Right hindlimb (tissue), 1 donor: Measurements from ENCODE around the gene AGXT.

Source experiments
- DNase-seq: peaks from one replicate; pipeline ENCODE4 v3.0.0-alpha.2; 2018

The AGXT gene

DNA sequence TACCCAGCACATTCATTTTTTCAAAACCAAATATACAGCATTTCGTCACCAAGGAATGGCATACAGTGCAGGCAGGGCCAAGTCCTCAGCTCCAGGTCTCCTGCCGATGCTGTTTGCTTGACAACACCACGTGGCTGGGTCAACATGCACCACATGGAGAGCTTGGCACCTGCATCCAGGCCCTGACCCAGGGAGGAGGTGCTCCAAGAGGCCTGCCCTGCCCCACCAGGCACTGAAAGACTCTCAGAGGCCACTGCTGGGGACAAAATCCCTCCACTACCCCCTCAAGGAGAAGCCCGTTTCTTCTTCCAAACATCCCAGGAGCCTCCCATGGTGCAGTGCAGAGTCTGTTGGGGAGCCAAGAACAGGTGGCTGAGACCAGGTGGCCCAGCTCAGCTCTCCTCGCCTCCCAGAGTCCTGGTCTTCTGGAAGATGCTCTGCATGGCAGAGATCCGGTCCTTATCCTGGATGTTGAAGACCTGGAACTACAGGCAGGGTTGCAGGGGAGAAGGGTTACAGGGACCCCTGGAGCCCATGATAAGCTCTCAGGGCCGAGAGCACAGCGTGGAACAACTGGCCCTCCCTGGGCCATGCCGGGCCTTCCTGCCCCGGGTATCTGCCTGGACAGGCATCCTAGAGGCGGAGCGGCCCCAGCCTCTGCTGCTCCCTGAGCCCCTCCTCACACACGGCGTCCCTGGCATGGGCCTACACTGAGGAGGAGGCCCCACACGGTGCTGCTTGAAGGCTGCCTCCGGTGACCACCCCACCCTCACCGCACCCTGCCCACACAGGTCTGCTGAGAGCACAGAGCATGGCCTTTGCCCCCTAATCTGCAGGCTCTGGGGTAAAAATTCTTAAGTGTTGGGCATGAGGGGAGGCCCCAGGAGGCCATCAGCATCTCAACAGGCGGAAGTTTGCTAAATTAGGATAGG lies 18.3 kb downstream of the AGXT start:
- DNase-seq, result no peak

- DNase-seq, result no peak
Measured at GRCh38 chr2:240887631-240888030, 19.0 kb downstream of the AGXT start.

GRCh38 chr2:240888130-240888889 lies 19.7 kb downstream of the AGXT start:
- no peak for DNase-seq

- DNase-seq, result no peak
Measured at GRCh38 chr2:240888890-240889573, 20.4 kb downstream of the AGXT start.

DNA sequence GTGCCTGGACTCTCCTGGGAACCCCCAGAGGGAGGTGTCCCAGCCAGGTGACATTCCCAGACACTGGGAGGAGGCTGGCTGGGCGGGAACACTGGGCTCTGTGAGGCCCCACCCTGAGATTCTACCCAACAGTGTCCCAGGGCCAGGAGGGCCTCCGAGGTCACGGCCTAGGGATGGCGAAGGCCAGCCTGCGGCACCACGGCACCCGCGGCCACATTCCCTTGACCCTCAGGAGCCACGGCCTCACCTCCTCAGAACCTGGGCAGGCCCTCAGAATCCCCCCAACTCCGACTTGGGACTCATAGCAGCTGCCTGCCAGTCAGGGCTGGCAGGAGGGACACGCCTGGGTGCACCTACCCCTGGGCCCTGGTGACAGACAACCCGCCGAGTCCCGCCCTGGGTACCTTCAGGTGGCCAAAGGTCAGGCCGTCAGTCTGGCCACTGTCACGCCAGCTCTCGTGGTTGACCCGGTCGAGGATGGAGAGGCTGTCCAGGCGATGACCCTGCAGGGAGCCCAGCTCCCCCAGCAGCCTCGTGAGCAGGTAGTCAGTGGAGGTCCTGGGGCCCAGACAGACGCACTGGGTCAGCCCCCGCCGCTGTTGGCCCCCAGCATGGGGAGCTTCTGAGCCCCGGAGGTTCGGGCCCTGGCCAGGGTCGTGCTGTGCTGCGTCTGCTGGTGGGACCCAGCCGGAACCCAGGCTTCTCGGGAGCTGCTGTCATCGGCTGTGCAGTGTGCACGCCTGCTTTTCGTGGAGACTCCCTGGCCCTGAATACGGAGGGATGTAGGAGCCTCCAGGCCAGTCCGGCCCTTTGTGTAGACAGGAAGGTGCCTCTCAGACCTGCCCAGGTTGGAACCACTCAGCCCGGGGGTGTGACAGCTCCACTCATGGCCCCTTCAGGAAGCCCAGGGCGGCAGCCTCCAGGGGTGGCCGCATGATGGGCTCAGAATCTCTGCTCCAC lies 21.3 kb downstream of the AGXT start:
- no peak for DNase-seq

DNA sequence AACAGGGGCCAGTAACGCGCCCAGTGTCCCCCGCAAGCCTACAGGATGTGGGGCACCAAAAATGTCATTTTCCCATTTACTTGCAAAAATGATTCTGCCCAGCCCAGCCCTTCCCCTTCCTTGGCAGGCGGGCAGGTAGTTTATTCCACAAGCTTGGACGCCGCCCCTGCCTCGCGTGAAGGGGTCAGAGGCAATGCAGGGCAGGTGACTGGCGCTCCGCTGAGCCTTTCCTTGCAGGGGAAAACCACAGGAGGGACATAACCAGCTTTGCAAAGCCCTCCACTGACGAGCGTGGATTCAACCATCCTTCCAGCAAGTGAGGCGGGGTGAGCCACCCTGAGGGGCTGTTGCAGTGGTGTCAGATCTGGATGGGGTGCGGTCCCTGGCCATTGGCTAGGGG lies 22.1 kb downstream of the AGXT start:
- DNase-seq, result no peak

- DNase-seq, result no peak
Measured at GRCh38 chr2:240891492-240892340, 23.1 kb downstream of the AGXT start.

DNA sequence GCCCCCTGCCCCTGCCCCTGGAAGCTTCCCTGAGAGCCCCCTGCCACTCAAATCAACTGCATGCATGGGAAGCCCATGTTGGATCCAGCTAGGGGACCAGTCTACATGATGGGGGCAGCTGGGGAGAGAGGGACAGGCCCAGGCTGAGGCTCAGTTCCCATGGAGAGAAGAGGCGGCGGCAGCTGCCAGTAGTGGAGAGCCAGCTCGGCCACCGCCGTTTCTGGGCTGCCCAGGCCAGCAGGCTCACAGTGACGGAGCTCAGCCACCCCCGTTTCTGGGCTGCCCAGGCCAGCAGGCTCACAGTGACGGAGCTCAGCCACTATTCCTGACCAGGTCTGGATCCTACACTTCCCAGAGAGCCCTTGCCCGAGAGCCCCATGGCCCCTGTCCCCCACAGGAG lies 23.7 kb downstream of the AGXT start:
- no peak for DNase-seq

GRCh38 chr2:240892925-240893324 lies 24.3 kb downstream of the AGXT start:
- no peak for DNase-seq

DNA sequence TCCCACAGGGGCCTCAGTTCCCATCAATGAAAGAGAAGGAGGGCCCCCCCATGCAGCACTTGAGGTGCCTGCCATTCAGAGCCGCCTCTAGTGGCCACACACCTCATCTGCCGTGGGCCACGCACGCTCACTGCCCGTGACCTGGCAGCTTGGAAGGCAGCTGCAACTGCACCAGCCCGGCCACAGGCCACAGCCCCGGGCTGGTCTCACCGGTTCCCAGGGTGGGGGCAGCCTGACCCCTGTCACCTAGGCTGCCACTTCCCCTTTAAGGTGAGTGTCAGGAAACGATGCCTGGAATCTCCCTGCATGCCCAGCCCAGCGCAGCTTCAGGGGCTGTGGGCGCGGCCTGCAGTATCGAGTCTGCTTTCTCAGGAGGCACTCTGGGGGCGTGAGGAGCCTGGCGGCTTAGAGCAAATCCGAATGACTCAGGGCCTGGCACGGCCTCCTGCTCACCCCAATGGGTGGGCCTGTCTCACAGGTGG lies 24.8 kb downstream of the AGXT start:
- no peak for DNase-seq

DNA sequence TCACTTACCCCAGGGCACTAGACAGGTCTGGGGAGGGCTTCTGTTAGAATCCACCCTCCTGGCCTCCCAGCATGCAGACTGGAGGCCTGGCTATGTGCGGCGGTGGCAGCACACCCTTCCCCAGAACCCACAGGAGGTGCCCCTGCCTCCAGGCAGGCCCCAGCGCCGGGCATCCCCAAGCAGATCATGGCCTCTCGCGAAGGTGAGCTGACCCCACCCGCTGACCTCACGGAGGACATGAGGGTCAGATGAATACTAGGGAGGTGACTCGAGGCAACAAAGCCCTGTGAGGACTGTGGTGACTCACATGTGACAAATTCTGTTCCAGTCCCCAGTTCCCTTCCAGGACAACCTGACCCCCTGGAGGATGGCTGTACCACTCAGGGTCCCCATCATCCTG lies 25.4 kb downstream of the AGXT start:
- DNase-seq, result no peak

- no peak for DNase-seq
Measured at GRCh38 chr2:240894836-240895558, 26.4 kb downstream of the AGXT start.

GRCh38 chr2:240895656-240896388 lies 27.2 kb downstream of the AGXT start, which contains the start of gene MAB21L4:
MAB21L4 (minus strand) TSS chr2:240896156; CDS start chr2:240895997, 159 bp downstream.
- no peak for DNase-seq

GRCh38 chr2:240896394-240896793 lies 27.8 kb downstream of the AGXT start:
- DNase-seq, result no peak

GRCh38 chr2:240896871-240897692 lies 28.5 kb downstream of the AGXT start:
- DNase-seq, result no peak

- DNase-seq, result no peak
Measured at GRCh38 chr2:240898108-240898730, 29.6 kb downstream of the AGXT start.

DNA sequence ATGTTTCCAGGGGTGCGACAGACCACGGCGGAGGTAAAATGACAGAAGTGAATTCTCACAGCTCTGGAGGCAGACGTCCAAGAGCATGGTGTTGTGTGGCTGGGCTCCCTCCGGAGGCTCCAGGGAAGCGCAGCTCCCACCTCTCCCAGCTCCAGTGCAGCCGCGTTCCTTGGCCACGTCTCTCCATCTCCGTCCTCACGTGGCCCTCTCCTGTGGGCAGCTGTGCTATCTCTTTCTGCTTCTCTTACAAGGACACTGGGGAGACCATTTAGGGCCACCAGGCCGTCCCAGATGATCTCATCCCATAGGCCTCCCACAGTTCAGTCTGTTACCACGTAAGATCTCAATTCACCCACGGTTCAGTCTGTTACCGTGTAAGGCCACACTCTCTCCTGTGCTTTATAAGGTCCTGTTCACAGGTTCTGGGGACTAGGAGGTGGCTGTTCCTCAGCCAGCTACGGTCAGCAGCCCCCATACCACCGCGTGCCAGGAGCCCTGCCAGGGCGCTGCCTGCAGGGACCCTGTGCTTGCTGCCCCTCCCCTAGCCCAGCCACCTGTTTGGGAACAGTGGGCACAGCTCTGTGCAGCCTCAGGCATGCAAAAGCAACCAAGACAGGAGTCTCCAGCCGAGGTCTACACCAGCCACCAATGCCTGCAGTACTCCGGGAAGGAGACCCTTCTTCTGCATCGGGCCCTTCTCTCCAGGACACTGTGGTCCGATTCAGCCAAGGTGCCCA lies 30.3 kb downstream of the AGXT start:
- no peak for DNase-seq
